Suprapubic skin (tissue), 4 donors: ENCODE measurements around the gene TPRG1L.

Source experiments
- CTCF ChIP-seq, 2 donors: fragments of 200-600 bp in 1 of 2; fragments of 450-650 bp in 1 of 2; sonication (generic) in 1 of 2; IDR thresholded peaks; one replicate each; pipeline ENCODE4 v1.5.1; 2016 to 2019; ENCODE audit warnings: antibody characterized with exemption in 2 of 2, mild to moderate bottlenecking in 1 of 2, moderate library complexity in 1 of 2
- EP300 ChIP-seq: sonication (generic); formaldehyde crosslinking; IDR thresholded peaks from one replicate; pipeline ENCODE4 v1.6.1; 2017; ENCODE audit warnings: antibody characterized with exemption
- POLR2A ChIP-seq, 2 donors: fragments of 450-650 bp; IDR thresholded peaks; one replicate each; pipeline ENCODE4 v1.6.1; 2017; ENCODE audit warnings: antibody characterized with exemption in 2 of 2, mild to moderate bottlenecking in 2 of 2, moderate library complexity in 2 of 2
- POLR2AphosphoS5 ChIP-seq, 3 donors: sonication (generic); formaldehyde crosslinking; IDR thresholded peaks; one replicate each; pipeline ENCODE4 v1.6.1; 2017; ENCODE audit warnings: antibody characterized with exemption in 3 of 3

GRCh38 chr1:3668585-3669300 lies 43.9 kb downstream of the TPRG1L start:
- TF ChIP-seq CTCF (IDR thresholded peaks at IDR 0.05) = no peak
- no peak for TF ChIP-seq POLR2A (IDR thresholded peaks at IDR 0.05)
- no peak for TF ChIP-seq POLR2AphosphoS5 (IDR thresholded peaks at IDR 0.05)
- TF ChIP-seq EP300 = no peak
